ENCODE results near the gene TTLL12.

The TTLL12 gene

DNA sequence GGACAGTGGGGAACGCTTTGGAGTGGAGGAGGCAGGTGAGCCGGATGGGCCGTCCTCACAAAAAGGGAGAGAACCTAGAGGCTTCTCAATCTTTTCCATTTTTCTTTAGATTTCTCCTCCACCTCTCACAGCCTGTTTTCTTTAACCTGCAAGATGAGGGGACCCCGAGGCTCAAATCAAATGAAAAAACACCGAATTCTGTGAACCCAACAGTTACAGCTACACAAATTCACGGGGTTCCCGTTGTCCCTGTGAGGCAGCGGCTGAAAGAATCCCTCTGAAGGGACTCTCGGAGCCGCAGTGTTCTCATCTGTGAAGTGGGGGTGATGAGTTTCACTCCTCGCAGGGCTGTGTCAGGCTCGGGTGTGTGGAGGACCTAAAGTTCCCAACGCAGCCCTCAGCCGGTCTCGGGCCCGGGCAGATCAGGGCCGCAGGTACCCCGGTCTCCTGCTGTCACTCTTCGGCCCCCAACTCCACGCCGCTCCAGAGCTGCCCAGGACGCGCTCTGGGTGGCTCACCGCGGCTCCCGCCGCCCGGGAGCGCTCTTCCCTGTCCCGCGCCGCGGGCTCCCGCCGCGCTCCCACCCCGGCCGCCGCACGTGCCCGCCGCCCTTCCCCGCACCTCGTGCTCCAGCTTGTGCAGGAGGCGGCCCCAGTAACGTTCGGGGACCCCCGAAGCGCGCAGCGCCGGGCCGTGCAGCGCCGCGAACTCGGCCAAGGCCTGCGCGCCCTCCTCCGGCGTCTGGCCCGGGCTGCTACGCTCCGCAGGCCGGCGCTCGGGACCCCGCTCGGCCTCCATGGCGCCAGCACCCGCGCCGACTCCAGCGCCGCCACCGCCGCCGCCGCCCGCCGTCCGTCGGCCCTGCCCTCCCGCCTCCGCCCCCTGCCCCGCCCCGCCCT is at the start of gene TTLL12:
TSS of gene TTLL12 (minus strand) at position 863 of the 899 bp plus-strand sequence. CDS start at position 798, 65 bp downstream.
- no peak for DNase-seq

DNA sequence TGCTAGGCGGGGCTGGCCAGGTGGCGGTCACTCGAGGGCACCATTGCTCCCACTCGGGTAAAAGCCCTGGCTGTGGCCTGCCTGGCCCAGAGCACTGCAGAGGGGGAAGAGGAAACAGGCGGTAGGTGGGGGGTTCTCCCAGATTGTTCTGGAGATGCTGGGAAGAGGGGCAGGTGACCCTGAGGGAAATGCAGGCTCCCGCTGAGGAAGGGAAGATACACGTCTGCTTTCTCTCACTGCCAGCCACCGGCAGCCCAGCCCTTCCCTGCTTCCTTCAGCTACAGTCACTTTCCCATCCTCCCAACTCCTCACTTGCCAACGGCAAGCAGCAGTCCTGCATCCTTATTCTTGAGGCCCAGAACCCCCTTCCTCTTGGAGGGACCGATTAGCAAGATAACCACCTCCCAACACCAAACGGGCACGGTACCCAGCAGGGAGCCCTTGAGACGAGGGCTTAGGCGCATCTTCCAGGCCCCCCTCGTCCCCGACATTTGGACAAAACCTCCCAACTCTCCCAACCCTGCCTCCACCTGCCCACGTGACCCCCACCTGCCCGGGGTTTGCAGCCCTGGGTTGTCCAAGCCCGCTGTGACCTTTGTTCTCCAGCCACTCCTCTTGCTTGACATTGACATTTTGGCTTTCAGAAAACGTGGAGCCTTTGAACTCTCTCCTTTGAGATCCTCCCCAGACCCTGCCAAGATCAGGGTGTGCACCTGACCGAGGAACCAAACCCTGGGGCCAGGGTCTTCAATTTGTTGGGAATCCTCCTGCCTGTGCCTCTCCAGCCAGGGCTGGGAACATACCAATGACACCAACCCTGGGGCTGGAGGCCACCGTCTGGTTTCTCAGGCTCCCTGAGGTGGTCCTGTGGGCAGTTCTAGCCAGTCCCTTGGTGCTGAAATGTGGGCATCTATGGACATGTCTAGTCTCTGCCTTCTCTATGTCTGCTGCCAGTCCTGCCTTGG is 48.8 kb upstream of the TTLL12 start:
- no peak for DNase-seq

DNA sequence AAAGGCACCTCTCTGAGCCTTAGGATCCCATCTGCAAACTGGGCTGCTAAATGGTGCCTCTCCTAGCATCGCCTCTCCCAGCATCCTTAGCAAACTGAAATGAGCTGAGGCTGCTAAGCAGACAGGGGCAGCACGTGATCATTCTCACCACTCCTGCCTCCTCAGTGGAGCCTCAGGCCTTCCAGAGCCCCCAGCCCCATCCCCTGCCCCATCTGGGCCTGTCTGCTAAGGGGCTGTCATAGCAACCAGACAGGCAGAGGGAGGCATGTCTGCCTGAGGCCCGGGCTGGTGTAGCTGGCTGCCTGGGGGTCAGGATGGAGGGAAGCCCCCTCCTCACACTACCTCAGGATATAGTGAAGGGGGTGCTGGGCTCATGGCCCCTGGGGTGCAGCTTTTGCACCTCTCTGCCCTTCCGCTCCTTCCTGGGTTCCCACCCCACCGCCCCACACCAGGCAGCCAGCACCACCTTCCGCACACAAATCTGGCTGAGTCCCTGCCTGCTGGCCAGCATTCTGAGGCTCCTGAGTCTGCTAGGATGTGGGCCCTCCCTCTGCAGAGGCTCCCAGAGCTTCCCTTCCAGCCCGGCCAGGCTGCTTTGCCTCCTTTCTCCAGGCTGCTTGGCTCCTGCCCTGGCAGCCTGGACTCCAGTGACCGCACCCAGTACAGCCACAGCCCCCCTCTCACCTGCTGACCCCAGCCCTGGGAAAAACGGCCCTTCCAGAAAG is 47.5 kb upstream of the TTLL12 start:
- no peak for DNase-seq

DNA sequence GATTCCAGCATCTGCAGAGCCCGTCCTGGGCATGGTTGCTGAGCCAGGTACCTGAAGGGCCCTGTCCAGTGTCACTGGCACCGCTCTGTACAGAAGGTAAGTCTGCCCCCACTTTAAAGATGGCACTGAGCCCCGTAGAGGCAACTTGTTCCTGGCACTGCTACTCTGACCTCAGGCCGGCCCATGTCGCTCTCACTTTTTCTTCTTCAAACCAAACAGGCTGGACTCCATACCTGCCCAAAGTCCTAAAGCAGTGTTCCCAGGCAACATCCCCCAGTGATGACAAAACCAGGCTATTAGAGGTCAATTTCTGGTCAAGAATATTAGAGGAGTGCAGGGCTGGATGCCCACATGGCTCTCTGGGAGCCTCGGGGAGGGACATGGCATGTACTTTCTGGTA is 46.6 kb upstream of the TTLL12 start:
- DNase-seq = no peak

DNA sequence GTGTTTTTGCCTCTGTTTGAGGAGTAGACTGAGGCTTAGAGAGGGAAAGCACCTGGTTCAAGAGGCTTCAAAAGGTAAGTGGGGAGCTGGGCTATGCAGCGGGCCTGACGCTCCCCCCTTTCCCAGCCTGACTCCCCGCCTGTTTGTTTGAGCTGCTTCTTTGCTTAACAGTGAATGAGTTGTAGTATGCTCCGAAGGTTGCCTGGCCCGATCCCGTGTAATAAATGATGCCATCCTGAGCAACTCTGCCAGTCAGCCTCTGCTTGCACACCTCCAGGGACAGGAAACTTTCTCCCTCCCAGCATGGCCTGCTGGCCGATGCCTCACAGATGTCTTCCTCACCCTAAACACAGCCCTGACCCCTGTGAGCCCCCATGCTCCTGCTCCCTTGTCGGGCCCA is 45.5 kb upstream of the TTLL12 start:
- no peak for DNase-seq

DNA sequence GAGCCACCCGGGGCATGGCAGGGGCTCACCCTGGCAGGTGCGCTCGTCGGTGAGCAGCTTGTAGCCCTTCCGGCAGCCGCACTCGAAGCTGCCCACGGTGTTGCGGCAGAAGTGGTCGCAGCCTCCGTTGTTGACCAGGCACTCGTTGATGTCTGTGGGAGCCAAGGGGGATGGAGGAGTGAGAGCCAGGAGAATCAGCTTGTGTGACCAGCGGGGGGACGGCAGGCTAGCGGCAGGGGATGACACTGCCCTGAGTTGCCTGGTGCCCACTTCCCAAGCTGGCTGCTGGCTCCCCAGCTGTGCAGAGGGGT is 44.7 kb upstream of the TTLL12 start:
- DNase-seq = no peak

DNA sequence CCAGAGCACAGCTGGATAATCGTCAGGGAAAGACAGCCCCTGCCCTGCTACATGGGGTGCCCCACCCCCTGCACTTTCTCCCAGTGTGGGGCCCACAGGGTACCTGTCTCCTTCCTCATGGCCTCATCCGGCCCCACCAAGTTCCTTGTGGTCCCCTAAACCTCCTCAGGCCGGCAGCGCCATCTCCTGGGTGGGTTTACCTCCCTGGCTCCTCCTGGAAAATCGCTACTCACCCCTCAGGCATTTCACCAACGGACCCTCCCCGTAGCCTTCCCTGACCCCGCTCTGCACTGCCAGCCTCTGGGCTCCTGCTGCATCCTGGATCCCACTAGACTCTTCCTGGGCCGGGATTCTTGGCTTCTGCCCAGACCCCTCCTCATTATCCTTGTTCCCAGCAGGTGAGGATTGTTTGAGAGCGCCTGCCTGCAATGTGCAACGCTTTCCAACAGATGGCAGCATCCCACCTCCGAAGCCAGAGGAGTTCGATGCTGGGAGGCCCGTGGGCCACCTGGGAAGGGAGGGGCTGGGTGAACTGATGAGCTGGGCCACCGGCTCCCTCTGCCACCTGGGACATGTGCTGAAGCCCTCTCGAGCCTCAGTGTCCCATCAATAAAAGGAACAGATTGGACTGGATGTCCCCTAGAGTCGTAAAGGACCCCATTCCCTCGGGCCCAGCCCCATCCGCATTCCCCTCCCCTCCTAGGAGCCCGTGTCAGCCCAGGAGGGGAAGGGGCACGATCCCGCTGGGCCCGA is 44.2 kb upstream of the TTLL12 start:
- peak; percentile 13 to 40 for DNase-seq

DNA sequence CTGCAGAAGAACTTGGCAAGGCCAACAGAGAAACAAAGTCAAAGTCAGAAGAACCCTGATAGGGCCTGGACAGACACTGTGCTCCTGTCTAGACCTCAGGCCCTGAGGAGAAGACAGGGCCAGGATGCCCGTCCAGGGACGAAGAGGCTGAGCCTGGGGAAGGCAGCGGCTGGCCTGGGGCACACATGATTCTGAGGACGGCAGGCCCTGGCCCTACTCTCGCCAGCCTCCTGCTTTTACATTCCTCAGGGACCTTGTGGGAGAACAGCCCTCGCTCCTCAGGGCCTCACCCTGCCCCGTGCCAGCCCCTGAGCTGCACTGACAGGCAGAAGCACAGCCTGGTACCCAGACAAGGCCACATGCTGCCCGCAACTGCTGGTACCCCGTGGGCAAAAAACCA is 43.6 kb upstream of the TTLL12 start:
- no peak for DNase-seq

DNA sequence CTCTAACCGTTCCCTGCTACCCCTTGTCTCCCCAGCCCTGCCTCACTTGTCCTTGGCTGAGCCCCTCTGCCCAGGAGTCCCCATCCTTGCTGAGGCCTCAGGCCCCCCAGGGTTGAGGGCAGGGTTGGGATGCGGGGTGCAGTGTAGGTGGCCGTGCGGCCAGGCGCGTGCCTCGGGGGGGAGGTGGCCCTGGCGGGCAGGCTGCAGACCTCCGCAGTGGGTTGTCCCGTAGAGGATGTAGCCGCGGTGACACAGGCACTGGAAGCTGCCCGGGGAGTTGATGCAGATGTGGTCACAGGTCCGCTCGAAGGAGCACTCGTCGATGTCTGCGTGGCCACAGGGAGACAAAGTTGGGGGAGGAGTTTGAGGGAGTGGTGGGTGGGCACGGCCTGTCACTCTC is 41.9 kb upstream of the TTLL12 start:
- no peak for DNase-seq

DNA sequence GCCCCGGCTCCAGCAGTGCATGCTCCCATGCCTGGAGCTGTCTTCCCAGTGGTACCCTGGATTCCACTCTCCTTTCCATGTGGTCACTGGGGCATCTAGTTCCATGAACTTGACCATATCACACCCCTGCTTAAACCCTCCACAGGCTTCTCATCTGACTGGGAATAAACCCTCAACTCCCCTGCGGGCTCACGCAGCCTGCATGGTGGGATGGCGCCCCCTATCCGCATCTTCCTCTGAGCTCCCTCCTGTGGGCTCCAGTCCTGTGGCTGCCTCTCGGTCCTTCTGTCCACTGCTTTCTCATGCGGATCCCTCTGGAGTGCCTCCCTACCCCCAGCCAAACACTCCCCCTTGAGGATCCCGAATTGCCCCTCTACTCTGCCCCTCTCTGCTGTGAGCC is 41.4 kb upstream of the TTLL12 start:
- DNase-seq = no peak

DNA sequence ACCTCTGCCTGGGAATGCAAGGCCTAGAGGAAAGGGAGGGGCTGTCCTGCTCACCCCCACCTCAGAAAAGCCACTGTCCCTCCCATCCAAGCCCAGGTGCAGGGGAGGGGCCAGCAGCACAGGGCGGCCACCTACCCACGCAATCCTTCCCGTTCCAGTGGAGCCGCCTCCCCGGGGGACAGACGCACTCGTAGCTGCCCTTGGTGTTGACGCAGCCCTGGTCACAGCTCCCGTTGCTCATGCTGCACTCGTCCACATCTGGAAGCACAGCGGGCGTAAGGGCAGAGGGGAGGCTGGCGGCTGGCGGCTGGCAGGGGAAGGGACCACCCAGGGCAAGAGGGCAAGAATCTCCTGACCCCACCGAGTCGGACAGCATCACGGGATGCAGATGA is 40.3 kb upstream of the TTLL12 start:
- no peak for DNase-seq

DNA sequence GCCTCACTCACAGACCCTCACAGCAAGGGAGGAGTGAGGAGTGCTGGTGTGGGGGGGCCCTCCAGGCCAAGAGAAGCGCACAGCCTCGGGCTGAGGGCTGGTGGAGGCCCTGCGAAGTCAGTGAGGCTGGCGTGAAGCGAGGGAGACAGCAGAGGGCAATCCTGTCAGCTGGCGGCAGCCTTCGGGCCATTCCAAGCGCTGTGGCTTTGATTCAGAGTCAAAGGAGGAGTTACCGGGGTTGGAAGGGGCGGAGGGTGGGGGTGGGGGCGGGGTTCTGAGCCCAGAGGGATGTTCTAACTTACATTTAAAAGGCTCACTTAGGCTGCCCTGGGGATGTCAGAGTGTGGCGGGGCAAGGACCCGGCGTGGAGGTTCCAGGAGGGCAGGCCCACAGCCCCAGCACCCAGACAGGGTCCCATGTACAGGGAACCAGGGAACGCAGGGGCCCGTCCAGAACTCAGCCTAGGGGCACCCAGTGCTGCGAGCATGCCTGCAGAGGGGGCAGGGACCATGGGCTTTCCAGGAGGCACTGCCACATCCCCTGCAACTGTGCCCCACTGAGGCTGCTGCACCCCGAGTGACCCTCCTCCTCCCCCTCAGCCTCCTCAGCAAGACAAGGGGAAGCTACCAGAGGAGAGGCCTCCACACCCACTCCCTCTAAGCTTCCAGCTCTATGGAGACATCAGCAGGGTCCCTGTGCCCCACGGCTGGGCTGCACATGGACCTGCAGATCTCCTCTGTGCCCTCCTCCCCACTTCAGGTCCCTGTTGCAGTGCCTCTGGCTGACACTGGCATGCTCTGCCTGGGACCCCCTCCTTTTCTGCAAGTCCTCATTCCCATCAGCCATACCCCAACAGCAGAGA is 39.7 kb upstream of the TTLL12 start:
- DNase-seq = no peak

DNA sequence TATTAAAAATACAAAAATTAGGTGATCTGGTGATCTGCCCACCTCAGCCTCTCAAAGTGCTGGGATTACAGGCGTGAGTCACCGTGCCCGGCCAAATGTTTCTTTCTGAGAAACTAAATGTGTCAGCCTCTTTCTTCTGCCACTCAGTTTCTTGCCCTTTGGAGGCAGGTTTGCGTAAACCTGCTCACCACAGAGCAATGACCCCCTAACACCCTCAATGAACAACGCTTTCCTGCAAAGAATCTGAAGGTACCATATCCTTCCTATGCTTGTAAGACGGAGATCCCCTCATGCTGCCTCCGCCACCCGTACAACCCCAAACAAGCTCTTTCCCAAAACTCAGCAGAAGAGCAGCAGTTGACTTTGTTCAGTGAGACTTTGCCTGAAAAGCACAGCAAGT is 38.7 kb upstream of the TTLL12 start:
- DNase-seq = no peak

DNA sequence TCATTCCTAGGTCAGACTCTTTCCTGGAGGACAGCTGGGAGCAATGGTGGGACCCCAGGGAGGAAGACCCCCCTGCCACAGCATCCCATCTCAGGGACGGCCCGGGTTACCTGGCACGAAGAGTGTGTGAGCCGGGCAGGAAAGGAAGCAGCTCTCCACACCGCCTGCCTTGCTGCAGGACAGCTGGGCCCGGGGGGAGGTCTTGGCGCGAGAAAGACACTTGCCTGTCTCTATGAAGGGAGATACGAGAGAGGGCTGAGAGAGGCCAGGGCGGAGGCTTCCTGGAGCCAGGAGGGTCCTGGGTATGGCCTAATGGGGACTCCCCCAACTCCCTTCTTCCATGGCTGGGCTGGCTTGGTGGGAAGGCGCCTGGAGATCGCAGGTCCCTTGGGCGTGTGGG is 36.1 kb upstream of the TTLL12 start:
- no peak for DNase-seq

DNA sequence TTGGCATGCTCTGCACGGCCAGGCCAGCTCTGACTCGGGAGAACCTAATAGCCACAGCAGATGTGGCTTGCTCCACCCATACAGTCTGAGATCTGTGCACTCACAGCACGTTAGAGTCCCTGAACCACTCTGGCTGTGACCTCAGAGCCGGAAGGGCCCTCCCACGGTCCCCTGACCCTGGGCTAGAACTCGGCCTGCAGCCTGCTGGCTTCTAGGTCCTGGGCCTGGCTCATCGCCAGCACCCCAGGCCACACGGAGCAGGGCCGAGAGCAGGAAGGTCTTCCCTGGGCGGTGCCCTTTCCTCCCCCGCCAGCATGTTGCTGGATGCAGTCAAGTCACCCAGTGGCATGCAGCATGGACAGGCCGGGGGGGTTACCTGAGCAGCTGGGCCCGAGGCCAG is 35.3 kb upstream of the TTLL12 start:
- DNase-seq = no peak

DNA sequence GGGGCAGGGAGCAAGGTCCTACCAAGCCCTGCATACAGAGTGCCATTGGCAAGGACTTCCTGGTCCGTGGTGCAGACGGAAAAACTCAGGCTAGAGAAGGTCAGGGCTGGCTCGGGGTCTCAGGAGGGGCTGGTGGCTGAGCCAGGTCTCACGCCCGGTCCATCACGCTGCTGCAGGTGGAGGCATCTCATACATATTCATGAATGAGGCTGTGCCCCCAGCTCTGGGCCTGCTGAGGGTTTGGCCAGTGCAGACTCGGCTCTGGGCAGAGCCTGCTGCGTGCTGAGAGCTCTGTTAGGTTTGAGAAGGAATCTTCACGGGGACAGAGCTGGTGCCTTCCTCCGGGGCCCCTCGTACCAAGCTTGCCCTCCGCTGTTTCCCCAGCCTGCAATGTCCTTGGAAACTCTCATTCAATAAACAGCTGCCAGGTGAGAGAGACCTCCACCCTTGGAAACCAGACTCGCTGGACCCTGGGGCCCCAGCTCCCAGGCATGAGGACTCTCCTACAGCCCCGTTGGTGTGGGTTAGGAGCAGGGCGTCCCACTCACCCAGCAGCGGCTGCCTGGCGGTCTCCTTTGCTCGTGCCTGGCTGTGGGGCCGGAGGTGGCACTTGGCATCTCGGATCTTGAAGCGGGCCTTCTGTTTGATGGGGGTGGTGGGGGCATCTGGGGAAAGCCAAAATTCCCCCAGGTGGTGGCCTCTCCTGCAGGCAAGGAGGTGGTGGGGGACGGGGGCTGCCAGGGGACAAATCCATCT is 33.9 kb upstream of the TTLL12 start:
- no peak for DNase-seq

DNA sequence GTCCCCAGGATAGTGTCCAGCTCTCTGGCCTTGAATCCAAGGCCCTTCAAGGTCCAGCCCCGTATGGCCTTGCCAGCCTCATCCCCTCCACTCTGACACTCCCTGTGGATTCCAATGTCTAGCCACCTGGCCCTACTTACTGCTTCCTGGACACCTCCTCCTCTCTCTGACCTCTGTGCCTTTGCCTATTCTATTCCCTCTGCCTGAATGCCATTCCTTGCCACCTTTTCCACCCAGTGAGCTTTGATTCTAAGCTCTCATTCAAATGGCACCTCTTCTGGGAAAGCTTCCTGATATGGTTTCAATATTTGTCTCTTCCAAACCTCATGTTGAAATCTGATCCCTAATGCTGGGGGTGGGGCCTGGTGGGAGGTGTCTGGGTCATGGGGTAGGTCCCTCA is 31.9 kb upstream of the TTLL12 start:
- no peak for DNase-seq

DNA sequence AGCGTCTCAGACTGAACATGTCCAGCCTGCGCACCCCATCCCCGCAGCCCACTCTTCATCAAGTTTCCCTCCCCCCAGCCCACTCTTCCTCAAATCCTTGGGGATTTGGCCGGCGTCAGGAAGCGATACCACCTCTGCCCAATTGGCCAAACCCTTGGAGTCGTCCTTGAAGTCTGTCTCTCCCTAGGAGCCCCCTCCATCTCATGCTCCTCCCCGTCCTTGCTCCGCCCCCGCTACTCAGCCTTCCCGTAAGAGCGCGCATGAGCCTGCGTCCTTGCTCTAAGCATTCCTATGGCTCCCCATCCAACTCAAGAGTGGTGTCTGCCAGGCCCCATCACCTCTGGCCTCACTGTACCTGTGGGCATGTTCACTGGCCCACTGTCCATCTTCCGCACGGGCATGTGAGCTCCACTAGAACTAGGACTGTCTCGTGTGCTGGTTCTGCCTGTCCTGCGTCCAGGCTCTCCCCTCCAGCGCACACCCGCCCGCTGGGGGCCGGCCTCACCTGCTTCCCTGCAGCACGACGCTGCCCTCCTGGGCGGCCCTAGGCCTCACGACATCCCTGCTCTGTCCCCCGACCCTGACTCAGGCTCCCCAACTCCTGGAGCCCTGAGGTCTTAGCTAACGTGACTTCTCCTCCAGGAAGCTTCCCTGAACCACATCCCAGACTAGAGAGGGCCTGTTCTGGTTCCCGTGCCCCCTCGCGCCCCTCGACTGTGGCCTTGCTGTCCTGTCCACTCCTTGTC is 30.5 kb upstream of the TTLL12 start:
- DNase-seq = no peak

DNA sequence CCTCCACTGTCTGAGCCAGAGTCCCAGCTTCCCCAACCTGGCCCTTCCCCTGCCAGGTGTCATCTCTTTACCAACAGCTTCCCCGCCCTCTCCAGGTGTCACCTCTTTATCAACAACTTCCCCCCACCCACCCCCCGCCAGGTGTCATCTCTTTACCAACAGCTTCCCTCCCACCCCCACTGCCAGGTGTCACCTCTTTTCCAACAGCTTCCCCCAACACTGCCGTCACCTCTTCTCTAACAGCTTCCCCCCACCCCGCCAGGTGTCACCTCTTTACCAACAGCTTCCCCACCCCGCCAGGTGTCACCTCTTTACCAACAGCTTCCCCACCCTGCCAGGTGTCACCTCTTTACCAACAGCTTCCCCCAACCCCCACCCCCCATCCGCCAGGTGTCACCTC is 29.8 kb upstream of the TTLL12 start:
- DNase-seq = no peak

DNA sequence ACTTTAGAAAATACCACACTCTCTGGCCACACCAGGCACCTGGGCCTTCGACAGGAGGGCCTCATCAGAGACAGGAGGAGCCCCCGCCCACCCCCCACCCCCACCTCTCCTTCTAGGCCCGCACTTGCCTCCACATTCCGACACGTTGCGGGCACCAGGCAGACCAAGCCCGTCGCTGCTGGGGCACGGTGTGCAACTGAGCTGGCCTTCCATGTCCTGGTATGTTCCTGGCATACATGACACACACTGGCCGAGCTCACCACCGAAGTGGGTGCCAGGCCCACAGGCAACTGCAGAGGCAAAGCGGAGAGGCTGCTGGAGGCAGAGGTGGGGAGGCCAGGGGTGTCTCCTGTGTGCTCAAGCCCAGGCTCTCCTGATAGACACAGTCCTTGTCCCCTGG is 27.0 kb upstream of the TTLL12 start:
- no peak for DNase-seq

All from NCI-H187 (cell line).